ENCODE measurements around the gene ZMAT3.
"Not testable (repeated sequence)": the region's sequence is repeated elsewhere in the genome, so short reads cannot be mapped to it uniquely, and the experiment has no call there.

The ZMAT3 gene

GRCh38 chr3:179067839-179068238, 3.8 kb downstream of the ZMAT3 start:
- no peak for FAIRE-seq

GRCh38 chr3:179067291-179067690, 4.3 kb downstream of the ZMAT3 start:
- FAIRE-seq = no peak

- FAIRE-seq = no peak
Observed at GRCh38 chr3:179063945-179064560, 7.6 kb downstream of the ZMAT3 start.

GRCh38 chr3:179056326-179056725, 15.3 kb downstream of the ZMAT3 start:
- no peak for FAIRE-seq

GRCh38 chr3:179054565-179054964, 17.0 kb downstream of the ZMAT3 start:
- FAIRE-seq = not testable (repeated sequence)

- FAIRE-seq = no peak
Observed at GRCh38 chr3:179046497-179047353, 24.9 kb downstream of the ZMAT3 start.

- no peak for FAIRE-seq
Observed at GRCh38 chr3:179045719-179046402, 25.7 kb downstream of the ZMAT3 start.

GRCh38 chr3:179038899-179039251, 32.7 kb downstream of the ZMAT3 start:
- not testable (repeated sequence) for FAIRE-seq

- FAIRE-seq = no peak
Observed at GRCh38 chr3:179038216-179038898, 33.3 kb downstream of the ZMAT3 start.

- FAIRE-seq = no peak
Observed at GRCh38 chr3:179037351-179037750, 34.3 kb downstream of the ZMAT3 start.

GRCh38 chr3:179036626-179037300, 34.8 kb downstream of the ZMAT3 start:
- FAIRE-seq = no peak

GRCh38 chr3:179036226-179036625, 35.4 kb downstream of the ZMAT3 start:
- FAIRE-seq = no peak

GRCh38 chr3:179035232-179035631, 36.4 kb downstream of the ZMAT3 start:
- no peak for FAIRE-seq

- not testable (repeated sequence) for FAIRE-seq
Observed at GRCh38 chr3:179033304-179033657, 38.3 kb downstream of the ZMAT3 start.

GRCh38 chr3:179032454-179033303, 38.9 kb downstream of the ZMAT3 start:
- FAIRE-seq = not testable (repeated sequence)

- no peak for FAIRE-seq
Observed at GRCh38 chr3:179029096-179029495, 42.5 kb downstream of the ZMAT3 start.

- no peak for FAIRE-seq
Observed at GRCh38 chr3:179028408-179028807, 43.2 kb downstream of the ZMAT3 start.

GRCh38 chr3:179027326-179027900, 44.2 kb downstream of the ZMAT3 start:
- no peak for FAIRE-seq

- no peak for FAIRE-seq
Observed at GRCh38 chr3:179026636-179027035, 45.0 kb downstream of the ZMAT3 start.

GRCh38 chr3:179021119-179021903, 50.3 kb downstream of the ZMAT3 start:
- FAIRE-seq = no peak

GRCh38 chr3:179020112-179020511, 51.5 kb downstream of the ZMAT3 start:
- FAIRE-seq = no peak
